ENCODE results near the gene SUPV3L1. TPM values are rescaled to one million over a fixed set of nuclear protein-coding genes. Genes with fewer than 3 reads are reported as not detected.

SUPV3L1 gene
- total and polyA plus RNA-seq, 9 of the 15 experiments (the other 6 are each of a cell fraction or from before 2014, with no cell fraction given): 45.2 to 156 (median 92.6) TPM

DNA sequence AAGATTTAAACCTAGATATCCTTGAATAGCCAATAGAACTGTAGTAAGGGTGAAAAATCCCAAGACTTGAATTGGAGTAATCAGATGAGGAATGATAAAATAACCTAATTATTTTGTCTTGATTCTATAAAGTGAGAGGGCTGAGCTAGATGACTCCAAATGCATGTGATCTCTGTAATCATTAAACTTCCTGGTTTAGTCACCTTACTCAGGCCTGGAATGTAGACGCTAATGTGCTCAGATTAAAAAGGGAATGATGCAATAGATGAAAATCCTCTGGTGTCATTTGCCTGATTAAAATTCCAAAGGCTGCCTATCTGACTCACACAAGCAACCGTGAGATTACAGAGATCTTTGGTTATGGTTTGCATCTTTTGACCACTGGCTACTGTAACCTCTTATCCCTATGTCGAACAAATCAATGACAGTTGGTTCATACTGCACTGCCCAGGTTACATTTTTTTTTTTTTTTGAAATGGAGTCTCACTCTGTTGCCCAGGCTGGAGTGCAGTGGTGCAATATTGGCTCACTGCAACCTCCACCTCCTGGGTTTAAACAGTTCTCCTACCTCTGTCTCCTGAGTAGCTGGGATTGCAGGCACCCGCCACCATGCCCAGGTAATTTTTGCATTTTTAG, 37.2 kb downstream of the SUPV3L1 start (continued):
- TF ChIP-seq, protein P1, sequence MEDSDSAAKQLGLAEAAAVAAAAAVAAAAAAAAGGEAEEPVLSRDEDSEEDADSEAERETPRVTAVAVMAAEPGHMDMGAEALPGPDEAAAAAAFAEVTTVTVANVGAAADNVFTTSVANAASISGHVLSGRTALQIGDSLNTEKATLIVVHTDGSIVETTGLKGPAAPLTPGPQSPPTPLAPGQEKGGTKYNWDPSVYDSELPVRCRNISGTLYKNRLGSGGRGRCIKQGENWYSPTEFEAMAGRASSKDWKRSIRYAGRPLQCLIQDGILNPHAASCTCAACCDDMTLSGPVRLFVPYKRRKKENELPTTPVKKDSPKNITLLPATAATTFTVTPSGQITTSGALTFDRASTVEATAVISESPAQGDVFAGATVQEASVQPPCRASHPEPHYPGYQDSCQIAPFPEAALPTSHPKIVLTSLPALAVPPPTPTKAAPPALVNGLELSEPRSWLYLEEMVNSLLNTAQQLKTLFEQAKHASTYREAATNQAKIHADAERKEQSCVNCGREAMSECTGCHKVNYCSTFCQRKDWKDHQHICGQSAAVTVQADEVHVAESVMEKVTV (CRISPR knock-in tag; IDR thresholded peaks at IDR 0.05): peak; percentile 57; the same call in 1 of the 2 replicates
- TF ChIP-seq ETV1 (tag; conservative IDR thresholded peaks at IDR 0.05; ENCODE audit: low read depth): 0 out of 2 replicates have a peak, but pooled peaks have one; percentile 48
- TF ChIP-seq, protein P2, sequence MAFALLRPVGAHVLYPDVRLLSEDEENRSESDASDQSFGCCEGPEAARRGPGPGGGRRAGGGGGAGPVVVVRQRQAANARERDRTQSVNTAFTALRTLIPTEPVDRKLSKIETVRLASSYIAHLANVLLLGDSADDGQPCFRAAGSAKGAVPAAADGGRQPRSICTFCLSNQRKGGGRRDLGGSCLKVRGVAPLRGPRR (CRISPR knock-in tag; IDR thresholded peaks at IDR 0.05): no peak
- no peak for TF ChIP-seq MCM7 (IDR thresholded peaks at IDR 0.05)
- no peak for TF ChIP-seq TEAD2 (tag; IDR thresholded peaks at IDR 0.05)
- TF ChIP-seq SMARCC2 (IDR thresholded peaks at IDR 0.05; ENCODE audit: low read depth): peak; percentile 76; the same call in 1 of the 2 replicates
- TF ChIP-seq, protein P3, sequence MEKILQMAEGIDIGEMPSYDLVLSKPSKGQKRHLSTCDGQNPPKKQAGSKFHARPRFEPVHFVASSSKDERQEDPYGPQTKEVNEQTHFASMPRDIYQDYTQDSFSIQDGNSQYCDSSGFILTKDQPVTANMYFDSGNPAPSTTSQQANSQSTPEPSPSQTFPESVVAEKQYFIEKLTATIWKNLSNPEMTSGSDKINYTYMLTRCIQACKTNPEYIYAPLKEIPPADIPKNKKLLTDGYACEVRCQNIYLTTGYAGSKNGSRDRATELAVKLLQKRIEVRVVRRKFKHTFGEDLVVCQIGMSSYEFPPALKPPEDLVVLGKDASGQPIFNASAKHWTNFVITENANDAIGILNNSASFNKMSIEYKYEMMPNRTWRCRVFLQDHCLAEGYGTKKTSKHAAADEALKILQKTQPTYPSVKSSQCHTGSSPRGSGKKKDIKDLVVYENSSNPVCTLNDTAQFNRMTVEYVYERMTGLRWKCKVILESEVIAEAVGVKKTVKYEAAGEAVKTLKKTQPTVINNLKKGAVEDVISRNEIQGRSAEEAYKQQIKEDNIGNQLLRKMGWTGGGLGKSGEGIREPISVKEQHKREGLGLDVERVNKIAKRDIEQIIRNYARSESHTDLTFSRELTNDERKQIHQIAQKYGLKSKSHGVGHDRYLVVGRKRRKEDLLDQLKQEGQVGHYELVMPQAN (IDR thresholded peaks at IDR 0.05; ENCODE audit: borderline replicate concordance): no peak
- no peak for TF ChIP-seq PYGO2 (tag; IDR thresholded peaks at IDR 0.05)
- TF ChIP-seq, protein P4, sequence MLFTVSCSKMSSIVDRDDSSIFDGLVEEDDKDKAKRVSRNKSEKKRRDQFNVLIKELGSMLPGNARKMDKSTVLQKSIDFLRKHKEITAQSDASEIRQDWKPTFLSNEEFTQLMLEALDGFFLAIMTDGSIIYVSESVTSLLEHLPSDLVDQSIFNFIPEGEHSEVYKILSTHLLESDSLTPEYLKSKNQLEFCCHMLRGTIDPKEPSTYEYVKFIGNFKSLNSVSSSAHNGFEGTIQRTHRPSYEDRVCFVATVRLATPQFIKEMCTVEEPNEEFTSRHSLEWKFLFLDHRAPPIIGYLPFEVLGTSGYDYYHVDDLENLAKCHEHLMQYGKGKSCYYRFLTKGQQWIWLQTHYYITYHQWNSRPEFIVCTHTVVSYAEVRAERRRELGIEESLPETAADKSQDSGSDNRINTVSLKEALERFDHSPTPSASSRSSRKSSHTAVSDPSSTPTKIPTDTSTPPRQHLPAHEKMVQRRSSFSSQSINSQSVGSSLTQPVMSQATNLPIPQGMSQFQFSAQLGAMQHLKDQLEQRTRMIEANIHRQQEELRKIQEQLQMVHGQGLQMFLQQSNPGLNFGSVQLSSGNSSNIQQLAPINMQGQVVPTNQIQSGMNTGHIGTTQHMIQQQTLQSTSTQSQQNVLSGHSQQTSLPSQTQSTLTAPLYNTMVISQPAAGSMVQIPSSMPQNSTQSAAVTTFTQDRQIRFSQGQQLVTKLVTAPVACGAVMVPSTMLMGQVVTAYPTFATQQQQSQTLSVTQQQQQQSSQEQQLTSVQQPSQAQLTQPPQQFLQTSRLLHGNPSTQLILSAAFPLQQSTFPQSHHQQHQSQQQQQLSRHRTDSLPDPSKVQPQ (CRISPR knock-in tag; IDR thresholded peaks at IDR 0.05; ENCODE audit: borderline replicate concordance): no peak
- TF ChIP-seq ZC3H8 (IDR thresholded peaks at IDR 0.05): no peak
- TF ChIP-seq NEUROD1 (IDR thresholded peaks at IDR 0.05; ENCODE audit: borderline replicate concordance, low read depth, low read length, partially characterized antibody): peak; percentile 73
- no peak for TF ChIP-seq THRAP3 (IDR thresholded peaks at IDR 0.05; ENCODE audit: borderline replicate concordance)
- TF ChIP-seq TRIM24 (IDR thresholded peaks at IDR 0.05): peak; percentile 88 to 94
- TF ChIP-seq ZKSCAN8 (CRISPR knock-in tag; IDR thresholded peaks at IDR 0.05): peak; percentile 72; the same call in 1 of the 2 replicates
- no peak for TF ChIP-seq WHSC1 (IDR thresholded peaks at IDR 0.05; ENCODE audit: low read length)
- no peak for TF ChIP-seq ETS2 (tag; IDR thresholded peaks at IDR 0.05; ENCODE audit: borderline replicate concordance, poor library complexity, severe bottlenecking)
- no peak for TF ChIP-seq MAFK (IDR thresholded peaks at IDR 0.05; ENCODE audit: low read length)
- TF ChIP-seq ZNF121 (CRISPR knock-in tag; conservative IDR thresholded peaks at IDR 0.05): peak; percentile 67
- no peak; the same call in 1 of the 2 replicates for TF ChIP-seq BCL6 (CRISPR knock-in tag; IDR thresholded peaks at IDR 0.05)
- TF ChIP-seq, protein P5, sequence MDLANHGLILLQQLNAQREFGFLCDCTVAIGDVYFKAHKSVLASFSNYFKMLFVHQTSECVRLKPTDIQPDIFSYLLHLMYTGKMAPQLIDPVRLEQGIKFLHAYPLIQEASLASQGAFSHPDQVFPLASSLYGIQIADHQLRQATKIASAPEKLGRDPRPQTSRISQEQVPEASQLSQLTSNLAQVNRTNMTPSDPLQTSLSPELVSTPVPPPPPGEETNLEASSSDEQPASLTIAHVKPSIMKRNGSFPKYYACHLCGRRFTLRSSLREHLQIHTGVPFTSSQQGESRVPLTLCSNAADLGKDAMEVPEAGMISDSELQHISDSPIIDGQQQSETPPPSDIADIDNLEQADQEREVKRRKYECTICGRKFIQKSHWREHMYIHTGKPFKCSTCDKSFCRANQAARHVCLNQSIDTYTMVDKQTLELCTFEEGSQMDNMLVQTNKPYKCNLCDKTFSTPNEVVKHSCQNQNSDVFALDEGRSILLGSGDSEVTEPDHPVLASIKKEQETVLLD (IDR thresholded peaks at IDR 0.05): no peak; the same call in 1 of the 2 replicates

Data from K562 (cell line).